Kidney epithelial cell (primary cell): Measurements from ENCODE around the gene MANBA. TPM values are rescaled to one million over a fixed set of nuclear protein-coding genes. Genes with fewer than 3 reads are reported as not detected.
"Not testable (repeated sequence)": the region's sequence is repeated elsewhere in the genome, so short reads cannot be mapped to it uniquely, and the experiment has no call there.

Experiments used
- DNase-seq: peaks from one replicate; pipeline ENCODE4 v3.0.0-alpha.2; 2010; ENCODE audit warnings: low read depth
- H3K27me3 ChIP-seq: 2 replicates; pipeline ENCODE4 v1.6.0; 2011; ENCODE audit warnings: low read length; ENCODE audit not compliant: control insufficient read depth, insufficient read depth
- H3K36me3 ChIP-seq: 2 replicates; pipeline ENCODE4 v1.5.1; 2011; ENCODE audit warnings: low read length; ENCODE audit not compliant: control insufficient read depth, insufficient read depth
- H3K4me3 ChIP-seq: 2 replicates; pipeline ENCODE4 v1.5.1; 2011; ENCODE audit warnings: low read depth, mild to moderate bottlenecking, control low read depth, low read length
- CTCF ChIP-seq: IDR thresholded peaks from 2 replicates; pipeline ENCODE4 v1.5.1; 2011; ENCODE audit warnings: mild to moderate bottlenecking, moderate library complexity, low read length, control low read depth, inconsistent platforms; ENCODE audit not compliant: insufficient read depth, poor library complexity, severe bottlenecking
- total RNA-seq: library from RNA; depleted of rRNA; stranded (reverse); fragments of >200 nt; gene quantifications from 2 replicates; pipeline ENCODE4 v1.2.3, GENCODE V29; 2015

MANBA gene
- total RNA-seq, 1 donor from 2014 or later: 14.7 TPM

DNA sequence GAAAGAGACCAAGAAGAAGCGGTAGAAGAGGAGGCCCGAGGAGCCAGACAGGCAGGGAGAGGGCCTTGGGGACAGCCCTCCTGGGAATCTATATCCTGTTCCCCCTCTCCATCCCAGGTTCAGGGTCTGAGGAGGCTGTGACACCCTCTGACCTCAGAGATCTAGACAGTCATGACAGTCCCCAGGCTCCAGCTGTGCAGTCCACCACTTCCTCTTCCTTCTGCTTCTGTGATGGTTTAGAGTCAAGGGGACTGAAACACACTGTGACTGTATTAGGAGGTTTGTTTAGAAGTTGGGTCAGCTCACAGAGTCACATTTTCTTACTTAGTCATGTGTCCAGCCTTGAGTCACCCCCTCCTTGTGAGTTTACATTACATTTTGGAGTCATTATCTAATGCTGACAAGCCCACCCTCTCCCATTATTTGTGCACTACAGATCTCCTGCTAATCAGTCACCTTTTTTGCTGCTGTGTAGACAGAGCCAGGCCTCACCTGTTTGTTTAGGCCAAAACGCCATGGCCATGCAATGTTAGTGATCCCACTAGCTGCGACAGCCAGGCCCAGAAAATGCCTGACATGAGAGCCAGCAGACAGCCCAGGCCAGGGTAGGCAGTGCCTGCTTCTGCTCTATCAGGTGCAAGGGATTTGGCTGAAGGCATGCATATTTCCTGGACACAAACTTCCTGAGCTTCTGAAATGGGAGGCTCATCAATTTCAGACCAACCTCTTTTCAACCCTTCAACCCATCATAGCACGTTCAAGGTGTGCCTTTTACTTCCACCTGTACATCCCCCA is 26.0 kb downstream of the MANBA start:
- TF ChIP-seq CTCF: no peak
- Histone ChIP-seq H3K4me3 (no peak overlapping the region), H3K36me3 (no peaks in the 10 kb centered on the region), H3K27me3 (no peaks in the 10 kb centered on the region)
- peak; percentile 21 for DNase-seq

DNA sequence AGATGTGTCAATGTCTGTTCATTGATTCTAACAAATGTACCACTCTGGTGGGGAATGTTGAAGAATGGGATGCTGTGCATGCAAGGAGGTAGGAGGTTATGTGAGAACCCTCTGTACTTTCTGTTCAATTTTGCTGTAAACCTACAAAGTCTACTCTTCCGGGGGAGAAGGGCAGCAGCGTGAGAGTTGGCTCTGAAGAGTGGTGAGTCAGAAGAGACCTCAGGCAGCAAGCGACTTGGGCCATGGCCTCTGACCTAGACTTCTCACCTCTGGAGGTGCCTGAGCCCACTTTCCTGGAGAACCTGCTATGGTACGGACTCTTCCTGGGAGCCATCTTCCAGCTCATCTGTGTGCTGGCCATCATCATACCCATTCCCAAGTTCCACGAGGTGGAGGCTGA is 26.7 kb downstream of the MANBA start:
- no peak for DNase-seq
- no peak for TF ChIP-seq CTCF
- no peak overlapping the region for H3K4me3 ChIP-seq
- H3K27me3 ChIP-seq: no peaks in the 10 kb centered on the region
- H3K36me3 ChIP-seq: no peaks in the 10 kb centered on the region

DNA sequence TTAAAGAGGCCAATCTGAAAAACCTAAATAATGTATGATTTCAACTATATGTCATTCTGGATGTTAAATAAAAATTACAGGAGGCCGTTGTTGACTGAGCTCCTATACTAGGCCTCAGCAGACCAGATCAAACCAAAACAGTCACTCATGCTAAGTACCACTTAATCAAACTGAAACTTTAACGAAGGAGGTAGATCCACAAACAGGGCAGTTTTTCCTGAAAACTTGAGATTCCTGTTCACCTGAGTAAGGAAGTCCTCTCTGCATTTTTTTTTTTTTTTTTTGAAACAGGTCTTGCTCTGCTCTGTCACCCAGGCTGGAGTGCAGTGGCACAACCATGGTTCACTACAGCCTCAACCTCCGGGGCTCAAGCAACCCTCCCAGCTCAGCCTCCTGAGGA is 27.7 kb downstream of the MANBA start:
- DNase-seq: no peak
- no peak overlapping the region for H3K4me3 ChIP-seq
- no peak for TF ChIP-seq CTCF
- H3K27me3 ChIP-seq: no peaks in the 10 kb centered on the region
- no peaks in the 10 kb centered on the region for H3K36me3 ChIP-seq

DNA sequence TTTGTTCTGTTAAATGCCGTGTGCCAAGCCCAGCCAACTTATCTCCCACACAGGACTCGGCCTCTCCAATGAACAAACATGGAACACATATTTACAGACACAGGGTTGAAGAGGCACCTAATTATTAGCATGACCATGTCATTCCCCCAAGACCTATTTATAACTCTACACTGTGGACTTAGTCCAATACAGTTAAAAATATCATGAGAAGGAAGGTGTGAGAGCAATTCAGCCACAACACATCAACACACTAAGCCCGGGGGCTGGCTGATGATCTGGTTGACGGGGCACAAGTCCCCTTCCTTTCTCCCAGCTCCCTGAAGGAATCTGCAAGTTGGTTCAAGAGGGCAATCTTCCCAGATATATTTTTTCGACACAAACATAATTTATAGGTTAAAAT is 28.1 kb downstream of the MANBA start:
- Histone ChIP-seq H3K36me3 (no peaks in the 10 kb centered on the region), H3K27me3 (no peaks in the 10 kb centered on the region), H3K4me3 (no peak overlapping the region)
- DNase-seq: no peak
- TF ChIP-seq CTCF: no peak

- TF ChIP-seq CTCF: no peak
- no peak for DNase-seq
- no peaks in the 10 kb centered on the region for H3K36me3 ChIP-seq
Measured at GRCh38 chr4:102730968-102731533, 29.7 kb downstream of the MANBA start.

DNA sequence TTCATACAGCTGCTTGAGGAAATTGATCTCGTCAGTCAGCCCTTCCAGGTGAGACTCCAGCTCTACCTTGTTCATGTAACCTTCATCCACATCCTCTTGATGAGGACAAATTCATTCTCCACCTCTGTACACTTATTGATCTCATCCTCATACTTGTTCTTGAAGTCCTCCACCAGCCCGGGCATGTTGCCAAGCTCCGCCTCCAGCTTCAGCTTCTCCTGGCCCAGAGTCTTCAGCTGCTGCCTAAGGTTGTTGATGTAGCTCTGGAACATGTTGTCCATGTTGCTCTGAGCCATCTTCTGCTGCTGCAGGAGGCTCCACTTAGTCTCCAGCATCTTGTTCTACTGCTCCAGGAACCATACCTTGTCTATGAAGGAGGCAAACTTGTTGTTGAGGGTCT is 31.3 kb downstream of the MANBA start:
- H3K4me3 ChIP-seq, H3K36me3 ChIP-seq, H3K27me3 ChIP-seq, DNase-seq: not testable (repeated sequence)

More at GRCh38 chr4:102730968-102731533, 29.7 kb downstream of the MANBA start:
- Histone ChIP-seq H3K27me3 (no peaks in the 10 kb centered on the region), H3K4me3 (no peak overlapping the region)

- H3K27me3 ChIP-seq, DNase-seq, H3K4me3 ChIP-seq, H3K36me3 ChIP-seq: not testable (repeated sequence)
Measured at GRCh38 chr4:102726919-102727318, 33.8 kb downstream of the MANBA start.
